ENCODE results near the gene GPR146.

Gene GPR146

DNA sequence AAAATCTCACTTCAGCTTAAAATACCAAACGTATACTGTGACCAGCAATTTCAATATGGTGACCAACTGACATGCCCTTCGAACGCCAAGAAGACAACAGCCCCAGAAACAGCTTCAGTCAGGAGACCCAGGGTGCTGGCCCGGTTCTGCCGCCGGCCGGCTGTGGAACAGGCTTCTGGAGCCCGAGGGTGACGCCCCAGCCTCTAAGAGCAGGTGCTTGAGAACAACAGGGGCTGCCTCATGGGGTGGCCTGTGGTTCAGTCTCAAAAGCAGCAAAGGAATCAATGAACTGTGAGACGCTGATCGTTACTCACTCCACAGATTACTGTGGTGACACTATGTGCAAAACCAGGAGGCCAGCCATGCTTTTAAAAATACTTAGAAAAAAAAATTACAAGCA is 60.8 kb downstream of the GPR146 start:
- no peak for DNase-seq (ENCODE audit: low spot score)

DNA sequence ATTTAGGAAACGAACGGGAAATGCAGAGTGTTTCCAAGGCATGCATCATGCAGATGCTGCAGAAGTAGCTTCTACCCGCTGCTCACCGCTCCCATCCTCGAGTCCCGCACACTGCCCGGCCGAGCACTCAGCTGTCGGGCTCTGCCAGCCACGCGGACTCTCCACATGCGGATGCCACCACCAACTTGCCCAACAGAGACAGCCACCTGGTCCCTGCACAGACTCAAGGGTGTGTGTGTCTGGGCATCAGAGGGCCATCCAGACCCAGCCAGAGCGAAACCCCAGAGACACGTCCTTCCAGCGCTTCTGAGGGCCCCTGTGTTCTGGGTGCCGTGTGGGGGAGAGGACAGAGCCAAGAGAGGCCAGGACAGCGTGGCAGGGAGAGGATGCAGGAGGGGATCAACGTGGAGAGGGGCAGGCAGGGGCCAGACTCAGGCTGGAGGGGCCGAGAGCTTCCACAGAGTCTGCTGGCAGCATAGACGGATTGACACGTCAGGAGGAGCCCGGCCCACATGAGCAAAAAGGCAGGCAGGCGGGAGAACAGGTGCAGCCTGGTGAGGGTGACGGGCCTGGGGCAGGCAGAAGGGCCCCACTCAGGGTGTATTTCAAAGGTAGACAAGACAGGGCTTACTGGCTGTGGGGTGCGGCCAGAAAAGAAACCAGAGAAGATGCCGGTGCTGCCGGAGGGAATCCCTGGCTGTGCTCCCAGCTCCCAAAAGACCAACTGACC is 61.9 kb downstream of the GPR146 start:
- DNase-seq (ENCODE audit: low spot score) = no peak

DNA sequence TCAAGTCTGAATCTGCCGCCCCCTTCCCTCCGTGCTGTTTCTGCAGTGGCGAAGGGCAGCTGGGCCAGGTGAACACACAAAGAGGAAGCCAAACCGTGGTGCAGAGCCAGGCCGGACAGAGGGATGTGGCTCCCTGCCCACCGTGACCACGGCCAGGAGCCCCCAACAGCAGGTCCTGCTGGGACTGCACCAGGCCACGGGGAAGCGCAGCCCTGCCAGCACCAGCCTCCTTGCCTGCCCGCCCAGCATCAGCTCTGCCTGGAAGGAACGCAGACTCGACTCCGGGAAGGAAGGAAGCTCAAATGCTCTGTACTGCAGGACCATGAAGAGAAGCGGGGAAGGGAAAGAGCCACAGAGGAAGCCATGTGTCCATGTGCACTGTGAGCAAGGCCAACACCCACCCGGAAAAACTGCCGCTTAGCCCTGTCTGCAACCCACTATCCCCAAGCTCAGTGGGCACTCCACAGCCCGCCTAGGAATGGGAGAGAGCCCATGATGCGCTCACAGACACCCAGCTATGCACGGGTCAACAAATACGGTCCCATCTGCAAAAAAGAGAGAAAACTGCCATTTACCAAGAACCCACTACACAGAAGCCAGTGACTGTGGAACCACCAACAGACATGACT is 62.6 kb downstream of the GPR146 start:
- DNase-seq (ENCODE audit: low spot score) = no peak

DNA sequence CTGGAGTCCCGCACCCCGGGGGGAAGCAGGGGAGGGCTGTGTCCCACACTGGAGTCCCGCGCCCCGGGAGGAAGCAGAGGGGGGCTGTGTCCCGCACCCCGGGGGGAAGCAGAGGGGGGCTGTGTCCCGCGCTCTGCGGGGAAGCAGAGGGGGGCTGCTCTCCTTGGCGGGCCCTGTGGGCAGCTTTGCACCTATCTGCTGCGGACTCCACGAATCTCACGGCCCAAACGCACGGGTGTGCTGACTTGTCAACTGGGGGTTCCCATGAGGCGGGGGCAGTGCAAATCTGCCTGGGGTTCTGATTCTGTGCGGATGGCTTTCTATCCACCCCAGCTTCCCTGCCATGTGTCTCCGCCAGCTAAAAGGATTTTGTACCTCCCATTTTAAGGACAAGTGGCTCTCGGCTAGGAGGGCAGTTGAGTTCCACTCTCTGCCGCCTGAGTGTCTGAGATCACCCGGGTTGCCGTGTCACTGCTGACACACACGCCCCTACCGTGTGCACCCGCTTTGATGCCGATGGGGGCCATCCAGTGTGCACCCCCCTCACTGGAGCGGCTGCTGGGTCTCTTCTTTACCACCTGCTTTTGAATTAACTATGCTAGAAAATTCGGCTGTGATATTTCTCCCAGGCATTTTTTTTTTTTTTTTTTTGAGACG is 64.0 kb downstream of the GPR146 start:
- DNase-seq (ENCODE audit: low spot score) = no peak

Small RNA genes within 50 kb of the gene (small RNA-seq; reads per million reads assigned to genes)
- 1.9 to 15.0 reads per million in 2 experiments for gene MIR339

All from SK-N-DZ (cell line).